Osteocyte (in vitro differentiated cells): ENCODE results near the gene B3GNT5. TPM values are rescaled to one million over a fixed set of nuclear protein-coding genes. Genes with fewer than 3 reads are reported as not detected.
"Not testable (repeated sequence)": the region's sequence is repeated elsewhere in the genome, so short reads cannot be mapped to it uniquely, and the experiment has no call there.

Source experiments
- DNase-seq: peaks from one replicate; pipeline ENCODE4 v3.0.0; 2021; ENCODE audit warnings: mixed read lengths; ENCODE audit not compliant: unreplicated experiment; ENCODE audit errors: extremely low spot score
- H3K27ac Mint-ChIP-seq: one replicate; pipeline ENCODE4 v1.8.0; 2021; ENCODE audit warnings: mild to moderate bottlenecking, mixed read lengths; ENCODE audit not compliant: unreplicated experiment
- H3K27me3 Mint-ChIP-seq: one replicate; pipeline ENCODE4 v1.8.0; 2021; ENCODE audit warnings: mixed read lengths; ENCODE audit not compliant: unreplicated experiment
- H3K36me3 Mint-ChIP-seq: one replicate; pipeline ENCODE4 v1.8.0; 2021; ENCODE audit warnings: mixed read lengths; ENCODE audit not compliant: unreplicated experiment
- H3K4me1 Mint-ChIP-seq: one replicate; pipeline ENCODE4 v1.8.0; 2021; ENCODE audit warnings: mixed read lengths; ENCODE audit not compliant: unreplicated experiment
- H3K4me3 Mint-ChIP-seq: one replicate; pipeline ENCODE4 v1.8.0; 2021; ENCODE audit warnings: mild to moderate bottlenecking, moderate library complexity, mixed read lengths; ENCODE audit not compliant: unreplicated experiment
- H3K9me3 Mint-ChIP-seq: one replicate; pipeline ENCODE4 v1.8.0; 2021; ENCODE audit warnings: mixed read lengths; ENCODE audit not compliant: unreplicated experiment
- total RNA-seq: library from RNA; stranded (reverse); gene quantifications from 2 replicates; pipeline ENCODE4 v1.2.1, GENCODE V29; 2021
- TF ChIP-seq, protein P1 (sequence below): fragments of 200-600 bp; sonication (generic); IDR thresholded peaks from 2 replicates; pipeline ENCODE4 v1.5.0; 2021; ENCODE audit warnings: antibody characterized with exemption, mild to moderate bottlenecking, moderate library complexity

Gene B3GNT5
- total RNA-seq, 1 donor from 2014 or later, result 20.6 TPM

DNA sequence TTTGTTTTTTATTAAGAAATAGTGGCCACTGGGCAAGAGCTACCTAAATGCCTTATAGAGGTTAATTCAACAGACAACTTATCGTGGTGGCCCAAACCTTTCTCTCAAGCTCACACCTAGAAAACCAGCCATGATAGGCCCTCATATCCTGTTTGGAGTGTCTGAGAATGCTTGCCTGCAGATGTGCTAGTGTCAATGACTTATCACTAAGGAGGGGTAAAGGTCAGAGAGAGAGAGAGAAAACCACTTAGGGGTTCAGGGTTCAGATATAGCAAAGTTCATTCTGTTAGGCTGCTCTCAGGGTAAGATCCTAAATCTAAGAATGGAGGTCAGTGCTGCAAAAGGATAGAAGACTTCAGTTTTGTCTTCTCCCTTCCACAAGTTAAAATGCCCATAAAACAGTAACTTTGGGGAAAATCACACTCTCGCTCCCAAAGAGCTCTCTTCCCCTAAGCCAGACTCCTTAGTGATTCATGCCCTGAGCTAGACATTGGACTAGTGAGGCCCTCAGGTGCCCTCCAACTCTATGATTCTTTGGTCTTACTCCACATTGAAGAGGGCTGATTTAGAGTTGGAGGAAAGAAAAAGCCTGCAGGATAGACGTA lies 30.3 kb upstream of the B3GNT5 start:
- H3K9me3 Mint-ChIP-seq, result no peaks in the 10 kb centered on the region
- no peak overlapping the region for H3K4me3 Mint-ChIP-seq
- H3K27me3 Mint-ChIP-seq, result peaks cover 25% of the 10 kb centered on the region
- TF ChIP-seq, protein P1, sequence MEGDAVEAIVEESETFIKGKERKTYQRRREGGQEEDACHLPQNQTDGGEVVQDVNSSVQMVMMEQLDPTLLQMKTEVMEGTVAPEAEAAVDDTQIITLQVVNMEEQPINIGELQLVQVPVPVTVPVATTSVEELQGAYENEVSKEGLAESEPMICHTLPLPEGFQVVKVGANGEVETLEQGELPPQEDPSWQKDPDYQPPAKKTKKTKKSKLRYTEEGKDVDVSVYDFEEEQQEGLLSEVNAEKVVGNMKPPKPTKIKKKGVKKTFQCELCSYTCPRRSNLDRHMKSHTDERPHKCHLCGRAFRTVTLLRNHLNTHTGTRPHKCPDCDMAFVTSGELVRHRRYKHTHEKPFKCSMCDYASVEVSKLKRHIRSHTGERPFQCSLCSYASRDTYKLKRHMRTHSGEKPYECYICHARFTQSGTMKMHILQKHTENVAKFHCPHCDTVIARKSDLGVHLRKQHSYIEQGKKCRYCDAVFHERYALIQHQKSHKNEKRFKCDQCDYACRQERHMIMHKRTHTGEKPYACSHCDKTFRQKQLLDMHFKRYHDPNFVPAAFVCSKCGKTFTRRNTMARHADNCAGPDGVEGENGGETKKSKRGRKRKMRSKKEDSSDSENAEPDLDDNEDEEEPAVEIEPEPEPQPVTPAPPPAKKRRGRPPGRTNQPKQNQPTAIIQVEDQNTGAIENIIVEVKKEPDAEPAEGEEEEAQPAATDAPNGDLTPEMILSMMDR, result no peak
- H3K36me3 Mint-ChIP-seq, result no peaks in the 10 kb centered on the region
- DNase-seq, result no peak
- H3K4me1 Mint-ChIP-seq, result no peaks in the 10 kb centered on the region
- H3K27ac Mint-ChIP-seq, result no peak overlapping the region

DNA sequence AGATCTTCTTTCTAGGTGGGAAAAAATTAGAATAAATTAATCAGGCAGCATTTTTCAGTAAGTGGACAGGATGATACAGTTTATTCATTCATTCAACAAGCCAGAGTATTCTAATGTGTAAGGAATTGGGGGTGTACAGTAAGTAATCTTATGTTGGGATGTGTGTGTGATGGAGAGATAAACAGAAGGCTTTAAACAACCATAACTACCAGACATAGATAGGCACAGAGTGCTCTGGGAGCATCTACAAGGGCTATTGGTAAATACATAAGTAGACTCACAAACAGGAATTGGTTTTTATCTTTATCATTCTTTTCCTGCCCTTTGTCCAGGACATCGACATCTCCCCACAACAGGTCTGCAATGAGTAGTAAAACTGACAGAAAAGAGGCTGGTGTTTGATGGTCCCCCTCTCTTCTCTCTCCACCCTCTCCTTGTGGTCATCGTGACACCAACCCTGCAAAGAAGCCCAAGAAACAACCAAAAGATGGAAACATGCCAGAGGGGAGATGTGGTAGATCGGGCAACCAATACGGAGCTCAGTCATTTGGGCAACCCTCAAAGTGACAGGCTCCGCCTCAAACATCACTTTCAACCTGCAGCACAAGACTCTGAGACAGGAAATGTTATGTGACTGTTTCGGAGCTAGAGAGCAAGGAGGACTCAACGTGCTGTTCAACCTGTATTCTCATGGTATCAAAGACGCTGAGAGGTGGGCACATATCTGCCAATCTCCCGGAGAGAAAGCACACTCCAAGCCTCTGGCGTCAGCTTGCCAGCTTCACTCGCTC lies 28.7 kb upstream of the B3GNT5 start:
- Mint-ChIP-seq H3K36me3 (no peaks in the 10 kb centered on the region), H3K4me1 (no peaks in the 10 kb centered on the region), H3K27me3 (peaks cover 16% of the 10 kb centered on the region), H3K9me3 (no peaks in the 10 kb centered on the region), H3K4me3 (no peak overlapping the region), H3K27ac (no peak overlapping the region)
- DNase-seq, result no peak
- TF ChIP-seq, protein P1, result no peak

DNA sequence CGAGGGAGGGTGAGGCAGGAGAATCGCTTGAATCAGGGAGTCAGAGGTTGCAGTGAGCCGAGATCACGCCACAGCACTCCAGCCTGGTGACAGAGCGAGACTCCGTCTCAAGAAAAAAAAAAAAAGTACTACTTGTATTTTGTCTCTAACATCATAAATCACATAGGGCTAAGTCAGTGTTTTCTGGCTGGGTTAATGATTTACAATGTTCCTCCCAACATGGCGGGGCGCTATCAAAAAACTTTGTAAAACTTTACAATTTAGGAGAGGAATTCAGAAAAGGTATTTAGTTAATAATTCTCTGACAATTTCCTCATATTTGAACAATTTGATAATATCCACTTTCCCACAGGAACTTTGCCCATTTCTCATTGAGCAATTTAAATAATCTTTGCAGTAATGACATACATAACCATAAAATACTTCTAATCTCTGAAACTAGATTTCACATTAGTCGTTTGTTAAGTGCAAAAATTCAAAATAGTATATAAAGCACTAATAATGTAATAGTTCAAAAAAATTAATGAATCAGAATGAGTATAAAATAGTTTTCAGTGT lies 26.6 kb upstream of the B3GNT5 start:
- H3K36me3 Mint-ChIP-seq, result no peaks in the 10 kb centered on the region
- no peak overlapping the region for H3K27ac Mint-ChIP-seq
- H3K4me1 Mint-ChIP-seq, result no peaks in the 10 kb centered on the region
- H3K4me3 Mint-ChIP-seq, result no peak overlapping the region
- DNase-seq, result no peak
- no peaks in the 10 kb centered on the region for H3K9me3 Mint-ChIP-seq
- TF ChIP-seq, protein P1, result no peak
- H3K27me3 Mint-ChIP-seq, result peaks cover 17% of the 10 kb centered on the region

DNA sequence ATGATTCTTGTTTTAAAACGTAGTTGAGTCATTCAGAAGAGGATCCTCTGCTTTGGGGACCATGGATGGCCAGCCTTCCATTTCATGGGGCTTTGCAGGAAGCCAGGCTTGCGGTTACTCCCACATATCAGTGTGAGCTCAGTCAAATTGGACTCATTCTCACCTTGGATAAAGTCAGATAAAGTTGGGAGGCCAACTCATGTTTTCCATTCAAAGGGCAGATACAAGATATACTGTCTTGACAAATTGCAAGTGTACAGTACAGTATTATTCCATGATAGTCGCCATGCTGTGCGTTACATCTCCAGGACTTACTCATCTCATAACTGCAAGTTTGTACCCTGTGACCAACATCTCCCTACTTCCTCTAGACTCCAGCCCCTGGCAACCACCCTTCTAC lies 25.5 kb upstream of the B3GNT5 start:
- no peak overlapping the region for H3K27ac Mint-ChIP-seq
- DNase-seq, result no peak
- H3K4me1 Mint-ChIP-seq, result no peaks in the 10 kb centered on the region
- no peaks in the 10 kb centered on the region for H3K36me3 Mint-ChIP-seq
- TF ChIP-seq, protein P1, result no peak
- no peak overlapping the region for H3K4me3 Mint-ChIP-seq
- peaks cover 17% of the 10 kb centered on the region for H3K27me3 Mint-ChIP-seq
- H3K9me3 Mint-ChIP-seq, result no peaks in the 10 kb centered on the region

DNA sequence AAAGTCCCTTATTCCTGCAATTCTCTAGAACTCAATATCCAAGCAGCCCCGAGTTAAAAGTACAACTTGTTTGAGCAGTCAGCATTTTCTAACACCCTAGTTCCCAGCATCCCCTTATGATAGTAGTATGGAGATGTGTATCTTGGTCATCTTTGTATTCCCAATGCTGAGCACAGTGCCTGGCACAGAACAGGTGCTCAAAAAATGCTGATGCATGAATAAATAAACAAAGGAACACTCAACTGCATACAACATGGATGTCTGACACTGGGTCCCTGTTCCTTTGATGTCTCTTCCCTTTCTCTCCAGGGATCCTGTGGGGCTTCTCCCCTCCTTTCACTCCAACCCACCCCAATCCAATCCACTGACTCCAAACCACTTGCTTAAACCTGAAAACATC lies 23.9 kb upstream of the B3GNT5 start:
- Mint-ChIP-seq H3K4me1 (no peaks in the 10 kb centered on the region), H3K36me3 (no peaks in the 10 kb centered on the region), H3K9me3 (no peaks in the 10 kb centered on the region), H3K27ac (no peak overlapping the region), H3K27me3 (peaks cover 17% of the 10 kb centered on the region), H3K4me3 (no peak overlapping the region)
- TF ChIP-seq, protein P1, result no peak
- peak; percentile 36 for DNase-seq

DNA sequence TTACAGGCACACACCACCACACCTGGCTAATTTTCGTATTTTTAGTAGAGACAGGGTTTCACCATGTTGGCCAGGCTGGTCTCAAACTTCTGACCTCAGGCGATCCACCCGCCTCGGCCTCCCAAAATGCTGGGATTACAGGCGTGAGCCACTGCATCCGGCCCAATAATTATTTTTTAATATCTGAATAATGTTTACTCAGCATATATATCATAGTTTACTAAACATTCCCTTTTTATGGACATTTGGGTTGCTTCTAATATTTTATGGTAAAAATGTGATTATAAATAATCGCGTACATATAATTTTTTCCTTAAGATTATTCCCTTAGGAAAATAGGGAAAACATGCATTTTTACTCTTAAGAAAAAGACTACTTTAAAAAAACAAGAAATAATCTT lies 22.8 kb upstream of the B3GNT5 start:
- H3K27me3 Mint-ChIP-seq, result peaks cover 17% of the 10 kb centered on the region
- not testable (repeated sequence) for H3K27ac Mint-ChIP-seq, H3K4me1 Mint-ChIP-seq, H3K36me3 Mint-ChIP-seq, H3K4me3 Mint-ChIP-seq, H3K9me3 Mint-ChIP-seq
- peak; percentile 36 for DNase-seq
